HL-60 (cell line): Measurements from ENCODE around the gene DCBLD1.

Experiments
- GABPA ChIP-seq: IDR thresholded peaks from 2 replicates; pipeline ENCODE4 v1.6.1; 2012; ENCODE audit warnings: low read depth
- POLR2AphosphoS5 ChIP-seq: IDR thresholded peaks from 2 replicates; pipeline ENCODE4 v1.6.1; 2012; ENCODE audit warnings: low read depth
- SPI1 ChIP-seq: IDR thresholded peaks from 2 replicates; pipeline ENCODE4 v1.6.1; 2012; ENCODE audit warnings: low read depth, mild to moderate bottlenecking, borderline replicate concordance
- TF ChIP-seq, protein P1 (sequence below): IDR thresholded peaks from one replicate; pipeline ENCODE4 v1.5.1; 2011; ENCODE audit warnings: low read length, control low read depth, inconsistent platforms; ENCODE audit not compliant: insufficient read depth
- TF ChIP-seq, protein P2 (sequence below): IDR thresholded peaks from 2 replicates; pipeline ENCODE4 v1.6.1; 2012; ENCODE audit warnings: low read depth; ENCODE audit not compliant: insufficient replicate concordance

DNA sequence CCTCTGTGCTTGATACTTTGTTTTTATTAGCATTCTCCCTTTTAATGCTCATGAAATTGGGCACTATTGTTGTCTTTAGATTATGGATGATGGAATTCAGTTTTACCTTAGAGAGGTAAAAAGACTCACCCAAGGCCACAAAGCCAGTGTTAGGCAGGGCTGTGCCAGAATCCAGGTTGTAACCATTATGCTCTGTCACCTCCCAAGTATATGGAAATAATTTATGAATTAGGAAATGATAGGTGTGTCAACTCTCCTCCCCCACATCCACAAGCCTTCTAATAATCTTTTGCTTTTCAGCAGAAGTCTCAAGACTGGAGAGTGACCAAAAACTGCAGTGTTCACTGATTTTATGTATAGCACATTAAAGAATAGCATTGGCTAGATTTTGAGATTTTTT lies 13.0 kb downstream of the DCBLD1 start:
- TF ChIP-seq, protein P1, sequence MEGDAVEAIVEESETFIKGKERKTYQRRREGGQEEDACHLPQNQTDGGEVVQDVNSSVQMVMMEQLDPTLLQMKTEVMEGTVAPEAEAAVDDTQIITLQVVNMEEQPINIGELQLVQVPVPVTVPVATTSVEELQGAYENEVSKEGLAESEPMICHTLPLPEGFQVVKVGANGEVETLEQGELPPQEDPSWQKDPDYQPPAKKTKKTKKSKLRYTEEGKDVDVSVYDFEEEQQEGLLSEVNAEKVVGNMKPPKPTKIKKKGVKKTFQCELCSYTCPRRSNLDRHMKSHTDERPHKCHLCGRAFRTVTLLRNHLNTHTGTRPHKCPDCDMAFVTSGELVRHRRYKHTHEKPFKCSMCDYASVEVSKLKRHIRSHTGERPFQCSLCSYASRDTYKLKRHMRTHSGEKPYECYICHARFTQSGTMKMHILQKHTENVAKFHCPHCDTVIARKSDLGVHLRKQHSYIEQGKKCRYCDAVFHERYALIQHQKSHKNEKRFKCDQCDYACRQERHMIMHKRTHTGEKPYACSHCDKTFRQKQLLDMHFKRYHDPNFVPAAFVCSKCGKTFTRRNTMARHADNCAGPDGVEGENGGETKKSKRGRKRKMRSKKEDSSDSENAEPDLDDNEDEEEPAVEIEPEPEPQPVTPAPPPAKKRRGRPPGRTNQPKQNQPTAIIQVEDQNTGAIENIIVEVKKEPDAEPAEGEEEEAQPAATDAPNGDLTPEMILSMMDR: no peak
- TF ChIP-seq POLR2AphosphoS5 (no peak), GABPA (no peak), SPI1 (no peak)
- TF ChIP-seq, protein P2, sequence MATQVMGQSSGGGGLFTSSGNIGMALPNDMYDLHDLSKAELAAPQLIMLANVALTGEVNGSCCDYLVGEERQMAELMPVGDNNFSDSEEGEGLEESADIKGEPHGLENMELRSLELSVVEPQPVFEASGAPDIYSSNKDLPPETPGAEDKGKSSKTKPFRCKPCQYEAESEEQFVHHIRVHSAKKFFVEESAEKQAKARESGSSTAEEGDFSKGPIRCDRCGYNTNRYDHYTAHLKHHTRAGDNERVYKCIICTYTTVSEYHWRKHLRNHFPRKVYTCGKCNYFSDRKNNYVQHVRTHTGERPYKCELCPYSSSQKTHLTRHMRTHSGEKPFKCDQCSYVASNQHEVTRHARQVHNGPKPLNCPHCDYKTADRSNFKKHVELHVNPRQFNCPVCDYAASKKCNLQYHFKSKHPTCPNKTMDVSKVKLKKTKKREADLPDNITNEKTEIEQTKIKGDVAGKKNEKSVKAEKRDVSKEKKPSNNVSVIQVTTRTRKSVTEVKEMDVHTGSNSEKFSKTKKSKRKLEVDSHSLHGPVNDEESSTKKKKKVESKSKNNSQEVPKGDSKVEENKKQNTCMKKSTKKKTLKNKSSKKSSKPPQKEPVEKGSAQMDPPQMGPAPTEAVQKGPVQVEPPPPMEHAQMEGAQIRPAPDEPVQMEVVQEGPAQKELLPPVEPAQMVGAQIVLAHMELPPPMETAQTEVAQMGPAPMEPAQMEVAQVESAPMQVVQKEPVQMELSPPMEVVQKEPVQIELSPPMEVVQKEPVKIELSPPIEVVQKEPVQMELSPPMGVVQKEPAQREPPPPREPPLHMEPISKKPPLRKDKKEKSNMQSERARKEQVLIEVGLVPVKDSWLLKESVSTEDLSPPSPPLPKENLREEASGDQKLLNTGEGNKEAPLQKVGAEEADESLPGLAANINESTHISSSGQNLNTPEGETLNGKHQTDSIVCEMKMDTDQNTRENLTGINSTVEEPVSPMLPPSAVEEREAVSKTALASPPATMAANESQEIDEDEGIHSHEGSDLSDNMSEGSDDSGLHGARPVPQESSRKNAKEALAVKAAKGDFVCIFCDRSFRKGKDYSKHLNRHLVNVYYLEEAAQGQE: no peak
